ENCODE measurements around the gene PLEKHG2.

Gene PLEKHG2

DNA sequence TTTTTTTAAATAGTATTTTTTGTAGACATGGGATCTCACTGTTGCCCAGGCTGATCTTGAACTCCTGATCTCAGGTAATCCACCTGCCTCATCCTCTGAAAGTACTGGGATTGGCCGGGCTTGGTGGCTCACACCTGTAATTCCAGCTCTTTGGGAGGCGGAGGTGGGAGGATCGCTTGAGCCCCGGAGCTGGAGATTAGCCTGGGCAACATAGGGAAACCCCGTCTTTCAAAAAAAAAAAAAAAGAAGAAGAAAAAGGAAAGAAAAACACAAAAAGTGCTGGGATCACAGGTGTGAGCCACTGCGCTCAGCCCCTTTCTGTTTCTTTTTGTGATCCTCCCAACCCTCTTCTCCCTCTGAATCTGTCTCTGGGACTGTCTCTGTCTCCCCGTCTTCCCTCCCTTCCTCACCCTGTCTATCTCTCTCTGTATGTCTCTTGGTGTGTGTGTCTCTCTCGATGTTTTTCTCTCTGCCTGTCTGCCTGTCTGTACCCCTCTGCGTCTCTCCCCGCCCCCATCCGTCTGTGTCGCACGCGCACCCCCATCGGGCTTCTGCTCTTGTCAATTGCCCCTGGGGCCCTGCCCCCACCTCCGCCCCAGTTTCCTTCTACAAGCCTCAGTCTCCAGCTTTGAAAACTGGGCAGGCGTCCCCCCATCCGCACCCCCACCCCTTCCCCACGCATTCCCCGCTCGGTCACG is 6.4 kb upstream of the PLEKHG2 start:
- no peak for DNase-seq

GRCh38 chr19:39406656-39407409 is 5.6 kb upstream of the PLEKHG2 start, which contains the start of gene ZFP36:
ZFP36 (plus strand) TSS chr19:39406847; CDS start chr19:39406905, 58 bp downstream.
- peak; percentile 81 for DNase-seq

GRCh38 chr19:39407410-39407659 is 5.1 kb upstream of the PLEKHG2 start:
- DNase-seq = no peak

DNA sequence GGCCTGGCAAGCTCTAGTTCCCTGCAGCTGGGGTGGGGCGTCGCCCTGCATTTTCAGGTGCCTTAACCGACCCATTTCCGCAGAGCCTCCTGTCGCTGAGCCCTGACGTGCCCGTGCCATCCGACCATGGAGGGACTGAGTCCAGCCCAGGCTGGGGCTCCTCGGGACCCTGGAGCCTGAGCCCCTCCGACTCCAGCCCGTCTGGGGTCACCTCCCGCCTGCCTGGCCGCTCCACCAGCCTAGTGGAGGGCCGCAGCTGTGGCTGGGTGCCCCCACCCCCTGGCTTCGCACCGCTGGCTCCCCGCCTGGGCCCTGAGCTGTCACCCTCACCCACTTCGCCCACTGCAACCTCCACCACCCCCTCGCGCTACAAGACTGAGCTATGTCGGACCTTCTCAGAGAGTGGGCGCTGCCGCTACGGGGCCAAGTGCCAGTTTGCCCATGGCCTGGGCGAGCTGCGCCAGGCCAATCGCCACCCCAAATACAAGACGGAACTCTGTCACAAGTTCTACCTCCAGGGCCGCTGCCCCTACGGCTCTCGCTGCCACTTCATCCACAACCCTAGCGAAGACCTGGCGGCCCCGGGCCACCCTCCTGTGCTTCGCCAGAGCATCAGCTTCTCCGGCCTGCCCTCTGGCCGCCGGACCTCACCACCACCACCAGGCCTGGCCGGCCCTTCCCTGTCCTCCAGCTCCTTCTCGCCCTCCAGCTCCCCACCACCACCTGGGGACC is 4.6 kb upstream of the PLEKHG2 start:
- DNase-seq = no peak

DNA sequence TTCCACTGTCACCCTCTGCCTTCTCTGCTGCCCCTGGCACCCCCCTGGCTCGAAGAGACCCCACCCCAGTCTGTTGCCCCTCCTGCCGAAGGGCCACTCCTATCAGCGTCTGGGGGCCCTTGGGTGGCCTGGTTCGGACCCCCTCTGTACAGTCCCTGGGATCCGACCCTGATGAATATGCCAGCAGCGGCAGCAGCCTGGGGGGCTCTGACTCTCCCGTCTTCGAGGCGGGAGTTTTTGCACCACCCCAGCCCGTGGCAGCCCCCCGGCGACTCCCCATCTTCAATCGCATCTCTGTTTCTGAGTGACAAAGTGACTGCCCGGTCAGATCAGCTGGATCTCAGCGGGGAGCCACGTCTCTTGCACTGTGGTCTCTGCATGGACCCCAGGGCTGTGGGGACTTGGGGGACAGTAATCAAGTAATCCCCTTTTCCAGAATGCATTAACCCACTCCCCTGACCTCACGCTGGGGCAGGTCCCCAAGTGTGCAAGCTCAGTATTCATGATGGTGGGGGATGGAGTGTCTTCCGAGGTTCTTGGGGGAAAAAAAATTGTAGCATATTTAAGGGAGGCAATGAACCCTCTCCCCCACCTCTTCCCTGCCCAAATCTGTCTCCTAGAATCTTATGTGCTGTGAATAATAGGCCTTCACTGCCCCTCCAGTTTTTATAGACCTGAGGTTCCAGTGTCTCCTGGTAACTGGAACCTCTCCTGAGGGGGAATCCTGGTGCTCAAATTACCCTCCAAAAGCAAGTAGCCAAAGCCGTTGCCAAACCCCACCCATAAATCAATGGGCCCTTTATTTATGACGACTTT is 3.9 kb upstream of the PLEKHG2 start:
- no peak for DNase-seq

- peak; percentile 36 for DNase-seq
Observed at GRCh38 chr19:39409208-39410016, 3.1 kb upstream of the PLEKHG2 start.

DNA sequence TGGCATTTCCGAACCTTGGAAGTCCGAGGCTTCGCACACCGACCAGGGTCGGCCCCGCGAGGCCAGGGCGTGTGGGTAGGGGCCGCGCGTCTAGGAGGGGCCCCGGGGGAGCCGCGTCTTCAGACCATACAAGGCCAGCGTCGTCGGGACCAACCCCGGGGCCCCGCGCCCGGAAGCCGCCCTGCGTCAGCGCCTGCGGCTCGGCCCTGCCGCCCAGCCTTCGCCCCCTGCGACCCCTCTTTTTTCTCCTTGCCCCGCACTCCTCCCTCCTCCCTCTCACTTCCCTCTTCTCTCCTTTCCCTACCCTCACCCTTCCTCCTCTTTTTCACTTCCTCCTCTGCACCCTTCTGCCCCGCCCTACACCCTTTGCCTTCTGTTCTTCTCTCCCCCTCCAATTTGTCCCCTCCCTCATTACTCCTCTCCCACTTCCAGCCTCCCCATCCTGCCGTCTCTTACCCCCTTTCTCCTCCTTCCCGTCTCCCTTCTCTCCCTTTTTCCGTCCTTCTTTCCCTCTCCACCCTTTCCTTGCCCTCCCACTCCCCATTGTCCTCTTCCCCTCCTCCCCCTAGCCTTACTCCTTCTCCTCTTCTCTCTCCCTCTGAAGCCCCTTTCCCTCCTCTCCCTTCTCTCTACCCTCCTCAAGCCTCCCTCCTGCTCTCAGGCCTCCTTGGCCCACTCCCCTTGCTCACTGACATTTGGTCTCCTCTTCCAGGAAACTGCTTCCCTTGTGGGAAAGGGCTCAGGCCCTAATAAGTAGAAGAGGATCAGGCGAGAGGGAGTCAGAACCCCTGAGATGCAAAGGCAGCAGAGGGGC is 2.2 kb upstream of the PLEKHG2 start:
- DNase-seq = no peak

- no peak for DNase-seq
Observed at GRCh38 chr19:39410831-39411080, 1.7 kb upstream of the PLEKHG2 start.

DNA sequence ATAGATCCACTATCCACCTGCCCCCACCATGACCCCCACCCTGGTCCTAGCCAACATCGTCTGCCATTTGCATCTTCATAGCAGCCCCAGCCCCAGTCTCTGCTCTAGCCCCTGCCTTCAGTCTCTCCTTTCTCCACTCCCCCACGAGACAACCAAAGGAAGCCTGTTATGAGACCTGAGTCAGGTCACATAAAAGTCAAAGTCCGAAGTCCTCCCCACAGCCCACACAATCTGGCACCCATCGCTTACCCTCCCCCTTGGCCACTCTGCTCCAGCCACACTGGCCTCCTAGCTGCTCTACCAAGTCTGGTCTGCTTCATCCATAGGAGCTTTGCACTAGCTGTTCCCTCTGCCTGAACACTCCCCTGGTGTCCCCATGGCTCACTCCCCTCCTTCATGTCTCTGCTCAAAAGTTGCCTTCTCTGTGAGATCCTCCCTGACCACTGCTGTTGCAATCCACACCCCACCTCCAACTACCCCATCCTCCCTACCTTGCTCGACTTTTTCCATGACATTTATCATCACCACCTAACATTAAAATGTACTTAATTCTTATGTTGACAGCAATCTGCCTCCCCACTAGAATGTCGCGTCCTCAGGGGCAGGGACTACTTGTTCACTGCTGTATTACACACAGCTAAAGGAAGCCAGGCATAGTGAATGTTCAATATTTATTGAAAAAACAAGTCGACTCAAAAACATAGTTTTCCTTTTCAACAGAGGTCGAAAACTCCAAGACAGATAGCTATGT is 1.2 kb upstream of the PLEKHG2 start:
- DNase-seq = no peak

- DNase-seq = peak; percentile 90
Observed at GRCh38 chr19:39411832-39412099, 703 bp upstream of the PLEKHG2 start.

GRCh38 chr19:39412867-39413271 is 400 bp downstream of the PLEKHG2 start:
- DNase-seq = no peak

GRCh38 chr19:39413272-39413910 is 922 bp downstream of the PLEKHG2 start:
- no peak for DNase-seq

DNA sequence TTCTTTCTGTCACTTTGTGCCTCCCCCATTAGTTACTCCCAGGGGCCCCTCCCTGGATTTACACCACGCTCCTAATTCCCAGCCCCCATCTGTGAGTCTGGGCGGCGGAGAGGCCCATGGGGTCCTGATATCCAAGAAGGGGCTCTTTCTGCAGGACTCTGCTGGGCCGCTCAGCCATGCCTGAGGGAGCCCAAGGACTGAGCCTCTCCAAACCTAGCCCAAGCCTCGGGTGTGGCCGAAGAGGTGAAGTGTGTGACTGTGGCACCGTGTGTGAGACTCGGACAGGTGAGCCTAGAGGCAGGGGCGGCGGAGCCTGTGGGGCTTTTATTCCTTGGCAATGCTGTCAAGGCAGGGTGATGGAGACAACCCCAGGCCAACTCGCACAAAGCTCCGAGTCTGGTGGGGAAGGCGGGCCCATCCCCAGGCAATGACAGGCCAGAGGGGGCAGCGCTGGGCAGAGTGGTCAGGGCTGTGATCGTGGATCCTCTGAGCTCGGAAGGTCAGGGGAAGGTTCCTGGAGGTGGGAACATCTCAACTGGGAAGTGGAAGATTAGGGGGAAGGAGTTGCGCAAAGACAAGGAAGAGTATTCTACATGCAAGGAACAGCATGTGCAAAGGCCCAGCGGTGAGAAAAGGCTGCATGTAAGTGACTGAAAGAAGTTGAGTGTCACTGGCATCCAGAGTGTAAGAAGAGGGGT is 1.6 kb downstream of the PLEKHG2 start:
- DNase-seq = no peak

- DNase-seq = no peak
Observed at GRCh38 chr19:39415111-39416046, 2.9 kb downstream of the PLEKHG2 start.

DNA sequence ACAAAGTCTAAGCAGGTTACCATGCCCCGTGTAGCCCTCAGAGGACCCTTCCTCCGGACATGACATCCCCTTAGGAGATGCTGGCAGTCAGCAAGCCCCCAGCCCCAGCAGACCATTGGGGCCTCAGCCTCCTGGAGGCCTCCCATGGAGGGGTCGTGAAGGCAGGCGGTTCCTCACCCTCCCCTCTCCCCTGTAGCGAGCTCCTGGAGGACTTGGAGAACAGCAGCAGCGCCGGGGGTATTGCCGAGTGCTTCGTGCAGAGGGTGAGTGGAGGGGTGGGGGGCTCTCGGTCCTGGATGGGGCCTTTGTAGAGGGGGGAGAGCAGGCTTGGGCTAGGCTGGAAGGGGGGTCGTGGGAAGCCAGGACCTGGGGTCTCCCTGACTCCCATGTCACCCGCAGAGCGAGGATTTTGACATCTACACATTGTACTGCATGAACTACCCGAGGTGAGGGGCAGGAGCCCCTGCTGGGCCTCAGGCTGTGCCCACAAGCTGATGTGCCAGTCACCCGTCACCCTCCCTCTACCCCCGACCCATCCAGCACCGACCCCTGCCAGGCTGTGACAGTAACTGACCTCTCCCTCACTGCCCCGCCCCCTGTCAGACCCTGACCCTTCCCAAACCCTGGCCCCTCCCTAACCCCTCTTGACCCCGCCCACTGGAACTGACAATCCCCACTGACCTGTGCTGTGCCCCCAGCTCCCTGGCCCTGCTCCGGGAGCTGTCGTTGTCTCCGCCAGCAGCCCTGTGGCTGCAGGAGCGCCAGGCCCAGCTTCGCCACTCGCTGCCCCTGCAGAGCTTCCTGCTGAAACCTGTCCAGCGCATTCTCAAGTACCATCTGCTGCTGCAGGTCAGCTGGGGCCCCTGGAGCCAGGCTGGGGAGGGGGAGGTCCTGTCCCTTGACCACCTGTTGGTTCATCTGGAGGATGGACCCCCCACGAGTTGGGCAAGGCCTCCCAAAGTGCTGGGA is 4.0 kb downstream of the PLEKHG2 start:
- DNase-seq = no peak

DNA sequence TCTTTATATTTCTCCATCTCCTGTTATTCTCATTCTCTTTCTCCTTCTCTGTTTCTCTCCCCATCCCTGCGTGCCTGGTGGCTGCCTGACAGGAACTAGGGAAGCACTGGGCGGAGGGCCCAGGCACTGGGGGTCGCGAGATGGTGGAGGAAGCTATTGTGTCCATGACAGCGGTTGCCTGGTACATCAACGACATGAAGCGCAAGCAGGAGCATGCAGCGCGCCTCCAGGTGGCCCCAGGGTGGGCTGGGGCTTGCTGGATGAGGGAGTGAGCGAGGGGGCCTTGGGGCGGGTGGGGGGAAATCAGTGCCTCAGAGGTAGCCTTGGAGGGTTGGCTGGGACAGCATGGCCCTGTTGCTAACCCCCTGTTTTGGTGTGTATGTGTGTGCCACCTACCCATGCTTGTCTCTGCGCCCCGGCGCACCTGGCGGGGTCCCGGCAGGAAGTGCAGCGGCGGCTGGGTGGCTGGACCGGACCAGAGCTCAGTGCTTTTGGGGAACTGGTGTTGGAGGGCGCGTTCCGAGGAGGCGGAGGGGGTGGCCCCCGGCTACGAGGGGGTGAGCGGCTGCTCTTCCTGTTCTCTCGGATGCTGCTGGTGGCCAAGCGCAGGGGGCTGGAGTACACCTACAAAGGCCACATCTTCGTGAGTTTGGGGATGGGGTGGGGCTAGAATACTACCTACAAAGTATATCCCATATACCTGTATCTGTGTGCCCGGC is 5.2 kb downstream of the PLEKHG2 start:
- DNase-seq = no peak

DNA sequence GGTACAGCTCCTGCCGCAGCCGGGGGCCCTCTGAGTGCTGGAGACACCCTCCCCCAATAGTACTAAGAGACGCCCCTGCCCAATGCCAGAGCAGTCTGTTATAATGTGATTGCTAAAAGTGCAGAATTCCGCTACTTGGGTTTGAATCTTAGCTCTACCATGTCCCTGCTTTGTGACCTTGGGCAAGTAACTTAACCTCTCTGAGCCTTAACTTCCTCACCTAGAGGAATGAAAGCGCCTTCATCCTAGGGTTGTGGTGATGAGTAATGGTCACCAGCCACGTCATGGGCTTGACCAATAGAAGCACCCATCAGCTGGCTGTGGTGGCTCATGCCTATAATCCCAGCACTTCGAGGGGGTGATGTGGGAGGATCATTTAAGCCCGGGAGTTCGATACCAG is 6.5 kb downstream of the PLEKHG2 start:
- DNase-seq = no peak

All from amniotic stem cell (primary cell).